GM23338 (cell line): ENCODE results near the gene DVL2. TPM values are rescaled to one million over a fixed set of nuclear protein-coding genes. Genes with fewer than 3 reads are reported as not detected.
A peak's percentile ranks its signal among the peaks of the same experiment; 100 is the strongest.

Experiments
- ATAC-seq: fragments of 200-7000 bp; cut with Tn5 transposase; 3 replicates; pipeline ENCODE4 v1.9.1; 2020
- DNase-seq: peaks from one replicate; pipeline ENCODE4 v3.0.0-alpha.2; 2015; ENCODE audit warnings: low spot score
- H2AFZ ChIP-seq: fragments of 200-600 bp; sonication (generic); 2 replicates; pipeline ENCODE4 v1.8.0; 2016; ENCODE audit warnings: antibody characterized with exemption, mild to moderate bottlenecking, moderate library complexity
- H3F3A ChIP-seq: fragments of 200-600 bp; sonication (generic); replicated peaks from 2 replicates; pipeline ENCODE4 v1.8.0; 2017; ENCODE audit warnings: antibody characterized with exemption, mixed run types, low read depth
- H3K27ac ChIP-seq: fragments of 200-600 bp; sonication (generic); 2 replicates; pipeline ENCODE4 v1.6.1; 2016; ENCODE audit warnings: low read depth
- H3K27me3 ChIP-seq: fragments of 200-600 bp; sonication (generic); 2 replicates; pipeline ENCODE4 v1.8.0; 2016; ENCODE audit warnings: mild to moderate bottlenecking, mixed run types, moderate library complexity; ENCODE audit not compliant: insufficient read depth
- H3K36me3 ChIP-seq: fragments of 200-600 bp; sonication (generic); 2 replicates; pipeline ENCODE4 v1.8.0; 2016; ENCODE audit warnings: mild to moderate bottlenecking; ENCODE audit not compliant: insufficient read depth
- H3K4me1 ChIP-seq: fragments of 200-600 bp; sonication (generic); 2 replicates; pipeline ENCODE4 v1.8.0; 2016; ENCODE audit warnings: mild to moderate bottlenecking, moderate library complexity; ENCODE audit not compliant: insufficient read depth
- H3K4me2 ChIP-seq: fragments of 200-600 bp; sonication (generic); 2 replicates; pipeline ENCODE4 v1.7.1; 2017; ENCODE audit warnings: mixed run types
- H3K4me3 ChIP-seq: fragments of 200-600 bp; sonication (generic); 2 replicates; pipeline ENCODE4 v1.6.1; 2016; ENCODE audit warnings: mixed run types
- H3K79me2 ChIP-seq: fragments of 200-600 bp; sonication (generic); replicated peaks from 2 replicates; pipeline ENCODE4 v1.8.0; 2017; ENCODE audit warnings: mild to moderate bottlenecking; ENCODE audit not compliant: insufficient read depth
- H3K9me2 ChIP-seq: fragments of 200-600 bp; sonication (generic); 2 replicates; pipeline ENCODE4 v1.8.0; 2017; ENCODE audit not compliant: insufficient read depth
- H4K20me1 ChIP-seq: fragments of 200-600 bp; sonication (generic); replicated peaks from 2 replicates; pipeline ENCODE4 v1.8.0; 2017; ENCODE audit warnings: mild to moderate bottlenecking; ENCODE audit not compliant: insufficient read depth
- H3K27ac Mint-ChIP-seq: 2 replicates; pipeline ENCODE4 v1.8.0; 2020; ENCODE audit warnings: inconsistent platforms, mild to moderate bottlenecking, moderate library complexity, mixed read lengths
- H3K27me3 Mint-ChIP-seq: 3 replicates; pipeline ENCODE4 v1.8.0; 2022; ENCODE audit warnings: low read depth, mild to moderate bottlenecking, moderate library complexity, mixed read lengths, inconsistent platforms; ENCODE audit not compliant: insufficient read depth, poor library complexity
- H3K36me3 Mint-ChIP-seq: 3 replicates; pipeline ENCODE4 v1.8.0; 2021; ENCODE audit warnings: low read depth, mild to moderate bottlenecking, inconsistent platforms, moderate library complexity, mixed read lengths
- H3K4me1 Mint-ChIP-seq: 3 replicates; pipeline ENCODE4 v1.8.0; 2020; ENCODE audit warnings: mild to moderate bottlenecking, inconsistent platforms, mixed read lengths
- H3K4me3 Mint-ChIP-seq: 3 replicates; pipeline ENCODE4 v1.8.0; 2021; ENCODE audit warnings: moderate library complexity, mild to moderate bottlenecking, inconsistent platforms, mixed read lengths
- H3K9me3 Mint-ChIP-seq: 3 replicates; pipeline ENCODE4 v1.8.0; 2020; ENCODE audit warnings: moderate library complexity, mild to moderate bottlenecking, inconsistent platforms, mixed read lengths
- CREB1 ChIP-seq: fragments of 250-450 bp; sonication (Bioruptor Pico); IDR thresholded peaks from 2 replicates; pipeline ENCODE4 v1.5.0; 2020; ENCODE audit warnings: low read depth, mild to moderate bottlenecking, moderate library complexity
- ETS1 ChIP-seq: IDR thresholded peaks from 2 replicates; pipeline ENCODE4 v1.6.1; 2016; ENCODE audit warnings: antibody characterized with exemption
- POLR2AphosphoS5 ChIP-seq: IDR thresholded peaks from 2 replicates; pipeline ENCODE4 v1.6.1; 2016; ENCODE audit warnings: antibody characterized with exemption, low read depth
- REST ChIP-seq: IDR thresholded peaks from one replicate; pipeline ENCODE4 v1.6.1; 2018; ENCODE audit warnings: antibody characterized with exemption; ENCODE audit not compliant: unreplicated experiment
- polyA plus RNA-seq: library from polyadenylated mRNA; unstranded; fragments of >200 nt; fragmentation: Nextera tagmentation; extraction: Ambion mirVana; gene quantifications from 2 replicates; pipeline ENCODE4 v1.2.1, GENCODE V29; 2016
- total RNA-seq: library from RNA; depleted of rRNA; stranded (reverse); fragments of >200 nt; shearing (Covaris generic); gene quantifications from 2 replicates; pipeline ENCODE4 v1.2.3, GENCODE V29; 2014
- TF ChIP-seq, protein P1 (sequence below), 2 experiments: fragments of 200-600 bp in 1 of 2; sonication (generic) in 1 of 2; conservative IDR thresholded peaks; 2 replicates each; pipeline versions ENCODE4 v1.5.1 to v1.6.1; 2016 to 2017; ENCODE audit warnings: antibody characterized with exemption in 2 of 2, low read depth in 2 of 2, mild to moderate bottlenecking in 2 of 2, moderate library complexity in 1 of 2

The DVL2 gene
- total and polyA plus RNA-seq, 2 experiments from 2014 or later: 19.7 to 80.6 TPM

DNA sequence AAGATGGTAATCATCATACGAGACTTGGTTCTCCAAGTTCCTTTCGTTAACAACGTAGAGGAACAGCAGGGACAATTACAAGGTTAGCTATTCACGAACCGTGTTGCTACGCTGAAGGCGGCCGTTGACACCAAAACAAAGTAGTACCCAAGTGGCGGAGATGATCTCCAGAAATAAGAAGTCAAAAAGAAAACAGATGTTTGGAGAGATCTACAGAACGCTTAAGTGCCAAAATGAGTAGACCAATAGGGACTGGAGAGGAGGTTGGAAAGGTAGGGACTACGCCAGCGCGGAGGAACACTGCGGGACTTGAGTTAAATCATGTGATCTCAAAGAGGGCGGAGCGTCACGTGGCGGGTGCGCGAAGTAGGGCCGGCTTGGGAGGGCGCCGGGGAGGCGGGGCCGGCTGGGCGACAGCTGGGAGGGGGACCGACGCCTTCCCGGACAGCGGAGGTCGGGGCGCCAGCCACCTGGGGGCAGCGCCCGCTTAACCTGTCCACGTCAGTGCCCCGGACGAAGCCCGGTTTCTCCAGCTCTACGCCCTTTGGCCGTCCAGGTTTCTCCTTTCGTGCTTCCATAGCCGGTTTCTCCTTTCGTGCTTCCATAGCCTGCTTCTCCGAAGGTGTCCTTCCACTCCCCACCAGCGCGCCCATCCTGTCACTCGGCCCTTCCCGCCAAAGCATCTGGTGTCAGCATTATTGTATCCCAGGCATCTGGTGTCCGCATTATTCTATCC is 8.6 kb upstream of the DVL2 start:
- TF ChIP-seq REST: no peak
- TF ChIP-seq CREB1 (CRISPR knock-in tag): peak; percentile 85
- TF ChIP-seq, protein P1, sequence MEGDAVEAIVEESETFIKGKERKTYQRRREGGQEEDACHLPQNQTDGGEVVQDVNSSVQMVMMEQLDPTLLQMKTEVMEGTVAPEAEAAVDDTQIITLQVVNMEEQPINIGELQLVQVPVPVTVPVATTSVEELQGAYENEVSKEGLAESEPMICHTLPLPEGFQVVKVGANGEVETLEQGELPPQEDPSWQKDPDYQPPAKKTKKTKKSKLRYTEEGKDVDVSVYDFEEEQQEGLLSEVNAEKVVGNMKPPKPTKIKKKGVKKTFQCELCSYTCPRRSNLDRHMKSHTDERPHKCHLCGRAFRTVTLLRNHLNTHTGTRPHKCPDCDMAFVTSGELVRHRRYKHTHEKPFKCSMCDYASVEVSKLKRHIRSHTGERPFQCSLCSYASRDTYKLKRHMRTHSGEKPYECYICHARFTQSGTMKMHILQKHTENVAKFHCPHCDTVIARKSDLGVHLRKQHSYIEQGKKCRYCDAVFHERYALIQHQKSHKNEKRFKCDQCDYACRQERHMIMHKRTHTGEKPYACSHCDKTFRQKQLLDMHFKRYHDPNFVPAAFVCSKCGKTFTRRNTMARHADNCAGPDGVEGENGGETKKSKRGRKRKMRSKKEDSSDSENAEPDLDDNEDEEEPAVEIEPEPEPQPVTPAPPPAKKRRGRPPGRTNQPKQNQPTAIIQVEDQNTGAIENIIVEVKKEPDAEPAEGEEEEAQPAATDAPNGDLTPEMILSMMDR (conservative IDR thresholded peaks at IDR 0.05; ENCODE audit: low read depth in 2 of 2): peak in 1 of 2 experiments; percentile 34; a peak in 2 of 4 replicates
- TF ChIP-seq ETS1: peak; percentile 76
- peak; percentile 83 for TF ChIP-seq POLR2AphosphoS5
- Histone ChIP-seq H3K4me1 (peaks cover 20% of the 10 kb centered on the region), H3K4me2 (peak overlapping the region; percentile 81), H4K20me1 (peaks cover 4% of the 10 kb centered on the region; the same call in 1 of the 2 replicates), H3K4me3 (peak overlapping the region; percentile 78), H3K79me2 (peaks cover 38% of the 10 kb centered on the region), H3K9me2 (no peaks in the 10 kb centered on the region), H3F3A (peaks cover 27% of the 10 kb centered on the region), H3K27me3 (no peaks in the 10 kb centered on the region), H3K36me3 (peaks cover 16% of the 10 kb centered on the region; the same call in 1 of the 2 replicates), H2AFZ (peak overlapping the region; percentile 84), H3K27ac (peak overlapping the region; percentile 93)
- no peaks in the 10 kb centered on the region; the same call in 1 of the 3 replicates for H3K9me3 Mint-ChIP-seq
- peak; percentile 55 for ATAC-seq
- peak overlapping the region; percentile 87 for H3K4me3 Mint-ChIP-seq
- DNase-seq: peak; percentile 99
- H3K27ac Mint-ChIP-seq: peak overlapping the region; percentile 97
- peaks cover 50% of the 10 kb centered on the region for H3K36me3 Mint-ChIP-seq
- H3K4me1 Mint-ChIP-seq: peaks cover 37% of the 10 kb centered on the region
- peaks cover 24% of the 10 kb centered on the region for H3K27me3 Mint-ChIP-seq
